Mammary epithelial cell (primary cell): ENCODE measurements around the gene LDHAL6B.

ENCODE experiments used
- CTCF ChIP-seq, 2 donors: IDR thresholded peaks in 1 of 2; conservative IDR thresholded peaks in 1 of 2; 2 replicates each; pipeline ENCODE4 v1.5.1; 2011 to 2012; ENCODE audit warnings: inconsistent platforms in 2 of 2, low read length in 2 of 2, mild to moderate bottlenecking in 2 of 2, control low read depth in 1 of 2, low read depth in 1 of 2; ENCODE audit not compliant: insufficient read depth in 1 of 2; ENCODE audit errors: extremely low read depth in 1 of 2
- EZH2 ChIP-seq: IDR thresholded peaks from 2 replicates; pipeline ENCODE4 v1.6.1; 2012; ENCODE audit warnings: low read length, inconsistent platforms, borderline replicate concordance

- TF ChIP-seq CTCF (conservative IDR thresholded peaks at IDR 0.05 in 1 of 2, IDR thresholded peaks at IDR 0.05 in 1 of 2; ENCODE audit: extremely low read depth in 1 of 2, insufficient read depth in 1 of 2, low read depth in 1 of 2, low read length in 2 of 2) (no peak), EZH2 (no peak)
Observed at GRCh38 chr15:59206623-59207183, at the start of gene LDHAL6B.
